ENCODE results near the gene AKAP13.

AKAP13 gene

GRCh38 chr15:85693277-85693676 lies 312.9 kb downstream of the AKAP13 start:
- Histone ChIP-seq H3K4me3 (ENCODE audit: low read depth, low read length) (no peak overlapping the region), H3K9me3 (ENCODE audit: control insufficient read depth, insufficient read depth, low read length) (no peaks in the 10 kb centered on the region), H3K27me3 (ENCODE audit: control insufficient read depth, insufficient read depth, low read length) (no peaks in the 10 kb centered on the region), H3K9ac (ENCODE audit: low read depth, low read length) (no peak overlapping the region), H3K4me1 (ENCODE audit: control insufficient read depth, insufficient read depth, low read length) (peaks cover 19% of the 10 kb centered on the region), H3K36me3 (ENCODE audit: control insufficient read depth, insufficient read depth, low read length) (peaks cover 31% of the 10 kb centered on the region), H3K27ac (ENCODE audit: low read depth, low read length) (no peak overlapping the region)

GRCh38 chr15:85694091-85694490 lies 313.7 kb downstream of the AKAP13 start:
- Histone ChIP-seq H3K36me3 (ENCODE audit: control insufficient read depth, insufficient read depth, low read length) (peaks cover 31% of the 10 kb centered on the region), H3K27me3 (ENCODE audit: control insufficient read depth, insufficient read depth, low read length) (no peaks in the 10 kb centered on the region), H3K27ac (ENCODE audit: low read depth, low read length) (no peak overlapping the region), H3K4me1 (ENCODE audit: control insufficient read depth, insufficient read depth, low read length) (peaks cover 19% of the 10 kb centered on the region), H3K9ac (ENCODE audit: low read depth, low read length) (no peak overlapping the region), H3K4me3 (ENCODE audit: low read depth, low read length) (no peak overlapping the region), H3K9me3 (ENCODE audit: control insufficient read depth, insufficient read depth, low read length) (no peaks in the 10 kb centered on the region)

GRCh38 chr15:85700767-85701166 lies 320.4 kb downstream of the AKAP13 start:
- H3K27ac ChIP-seq (ENCODE audit: low read depth, low read length), result no peak overlapping the region
- no peak overlapping the region for H3K4me3 ChIP-seq (ENCODE audit: low read depth, low read length)
- no peaks in the 10 kb centered on the region for H3K27me3 ChIP-seq (ENCODE audit: control insufficient read depth, insufficient read depth, low read length)
- peaks cover 9% of the 10 kb centered on the region for H3K4me1 ChIP-seq (ENCODE audit: control insufficient read depth, insufficient read depth, low read length)
- H3K9ac ChIP-seq (ENCODE audit: low read depth, low read length), result no peak overlapping the region
- no peaks in the 10 kb centered on the region for H3K9me3 ChIP-seq (ENCODE audit: control insufficient read depth, insufficient read depth, low read length)
- peaks cover 7% of the 10 kb centered on the region for H3K36me3 ChIP-seq (ENCODE audit: control insufficient read depth, insufficient read depth, low read length)

- Histone ChIP-seq H3K27me3 (ENCODE audit: control insufficient read depth, insufficient read depth, low read length) (no peaks in the 10 kb centered on the region), H3K4me1 (ENCODE audit: control insufficient read depth, insufficient read depth, low read length) (peaks cover 13% of the 10 kb centered on the region), H3K9me3 (ENCODE audit: control insufficient read depth, insufficient read depth, low read length) (no peaks in the 10 kb centered on the region), H3K27ac (ENCODE audit: low read depth, low read length) (peak overlapping the region; percentile 57), H3K4me3 (ENCODE audit: low read depth, low read length) (no peak overlapping the region), H3K9ac (ENCODE audit: low read depth, low read length) (no peak overlapping the region), H3K36me3 (ENCODE audit: control insufficient read depth, insufficient read depth, low read length) (no peaks in the 10 kb centered on the region; the same call in 1 of the 2 replicates)
These were observed 322.1 kb downstream of the AKAP13 start for GRCh38 chr15:85702321-85703101.

- H3K4me3 ChIP-seq (ENCODE audit: low read depth, low read length), result no peak overlapping the region
These were observed 323.7 kb downstream of the AKAP13 start for GRCh38 chr15:85704066-85704465.

DNA sequence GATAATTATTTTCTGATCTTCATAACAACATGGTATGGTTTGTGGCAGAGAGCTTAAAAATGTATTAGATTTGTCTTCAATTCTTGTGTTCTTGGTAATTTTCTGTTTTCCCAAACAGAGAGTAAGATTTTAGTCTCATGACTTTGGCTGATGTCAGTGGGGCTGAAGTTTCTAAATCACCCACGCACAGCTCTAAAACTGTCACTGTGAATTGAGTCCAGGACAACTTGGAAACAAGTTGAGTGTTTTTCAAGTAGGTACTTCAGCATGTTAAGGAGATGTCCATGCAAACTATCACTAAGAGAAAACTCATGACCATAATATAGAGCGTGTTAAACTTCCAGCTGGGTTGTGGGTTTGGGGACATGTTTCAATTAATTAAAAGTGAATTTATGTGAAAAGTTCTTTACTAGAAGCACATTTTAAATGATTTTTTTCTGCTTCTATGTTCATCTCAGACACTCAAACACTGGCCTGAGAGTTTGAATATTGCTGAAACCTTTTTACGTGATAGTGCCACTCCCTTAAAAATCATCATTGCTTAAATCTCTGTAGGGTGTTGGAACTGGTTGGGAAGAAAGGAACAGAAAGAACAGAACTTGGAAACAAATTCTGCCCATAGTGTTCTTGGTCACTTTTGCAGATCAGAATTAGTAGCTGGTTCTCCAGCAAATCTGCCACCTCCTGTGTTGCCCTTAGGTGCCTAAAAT lies 324.5 kb downstream of the AKAP13 start:
- Histone ChIP-seq H3K4me1 (ENCODE audit: control insufficient read depth, insufficient read depth, low read length) (peaks cover 13% of the 10 kb centered on the region), H3K9ac (ENCODE audit: low read depth, low read length) (no peak overlapping the region), H3K4me3 (ENCODE audit: low read depth, low read length) (no peak overlapping the region), H3K9me3 (ENCODE audit: control insufficient read depth, insufficient read depth, low read length) (no peaks in the 10 kb centered on the region), H3K36me3 (ENCODE audit: control insufficient read depth, insufficient read depth, low read length) (peaks cover 4% of the 10 kb centered on the region; the same call in 1 of the 2 replicates), H3K27me3 (ENCODE audit: control insufficient read depth, insufficient read depth, low read length) (no peaks in the 10 kb centered on the region), H3K27ac (ENCODE audit: low read depth, low read length) (no peak overlapping the region)

More at GRCh38 chr15:85704066-85704465, 323.7 kb downstream of the AKAP13 start:
- Histone ChIP-seq H3K4me1 (ENCODE audit: control insufficient read depth, insufficient read depth, low read length) (peaks cover 13% of the 10 kb centered on the region), H3K9me3 (ENCODE audit: control insufficient read depth, insufficient read depth, low read length) (no peaks in the 10 kb centered on the region), H3K9ac (ENCODE audit: low read depth, low read length) (no peak overlapping the region), H3K27me3 (ENCODE audit: control insufficient read depth, insufficient read depth, low read length) (no peaks in the 10 kb centered on the region), H3K36me3 (ENCODE audit: control insufficient read depth, insufficient read depth, low read length) (peaks cover 4% of the 10 kb centered on the region; the same call in 1 of the 2 replicates), H3K27ac (ENCODE audit: low read depth, low read length) (no peak overlapping the region)

DNA sequence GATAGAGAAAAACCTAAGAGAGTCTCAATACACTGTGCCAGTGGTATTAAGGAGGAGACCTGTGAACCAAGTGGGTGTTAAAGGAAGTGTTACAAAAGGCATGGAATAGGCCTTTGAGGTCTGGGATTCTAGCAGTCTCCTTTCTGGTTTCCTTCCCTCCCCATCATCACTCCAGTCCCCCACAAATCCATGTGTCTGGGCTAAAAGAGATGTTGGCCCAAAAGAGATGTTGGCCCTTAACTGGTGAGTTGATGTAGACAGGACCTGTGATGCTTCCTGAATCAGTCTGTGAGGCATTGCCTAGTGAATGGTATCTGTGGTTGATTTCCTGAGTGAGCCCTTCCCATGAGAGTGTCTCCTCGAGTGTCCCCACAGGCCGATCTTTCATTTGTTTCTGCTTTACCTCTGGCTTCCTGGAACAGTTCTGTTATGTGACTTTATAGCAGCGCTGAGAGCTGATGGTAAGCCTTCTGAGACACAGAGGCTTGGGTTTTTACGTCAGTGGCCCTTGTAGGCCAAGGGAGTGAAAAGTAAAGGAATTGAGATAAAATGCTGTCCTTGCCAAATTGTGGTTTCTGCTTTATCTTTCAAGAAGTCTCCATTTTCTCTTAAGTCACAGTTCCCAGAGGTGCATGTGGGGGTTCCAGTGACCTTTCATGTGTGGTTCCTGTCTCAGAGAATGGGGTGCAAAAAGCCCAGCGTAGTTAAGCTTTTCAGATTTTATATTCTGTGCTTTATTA lies 326.5 kb downstream of the AKAP13 start:
- Histone ChIP-seq H3K9me3 (ENCODE audit: control insufficient read depth, insufficient read depth, low read length) (no peaks in the 10 kb centered on the region), H3K4me3 (ENCODE audit: low read depth, low read length) (no peak overlapping the region), H3K36me3 (ENCODE audit: control insufficient read depth, insufficient read depth, low read length) (peaks cover 9% of the 10 kb centered on the region; the same call in 1 of the 2 replicates), H3K9ac (ENCODE audit: low read depth, low read length) (0 out of 2 replicates have a peak overlapping the region, but pooled peaks have one; percentile 13), H3K27me3 (ENCODE audit: control insufficient read depth, insufficient read depth, low read length) (no peaks in the 10 kb centered on the region), H3K4me1 (ENCODE audit: control insufficient read depth, insufficient read depth, low read length) (peaks cover 13% of the 10 kb centered on the region), H3K27ac (ENCODE audit: low read depth, low read length) (peak overlapping the region; percentile 39)

- Histone ChIP-seq H3K9me3 (ENCODE audit: control insufficient read depth, insufficient read depth, low read length) (no peaks in the 10 kb centered on the region), H3K27ac (ENCODE audit: low read depth, low read length) (peak overlapping the region; percentile 65), H3K4me3 (ENCODE audit: low read depth, low read length) (no peak overlapping the region), H3K36me3 (ENCODE audit: control insufficient read depth, insufficient read depth, low read length) (peaks cover 9% of the 10 kb centered on the region; the same call in 1 of the 2 replicates), H3K27me3 (ENCODE audit: control insufficient read depth, insufficient read depth, low read length) (no peaks in the 10 kb centered on the region), H3K9ac (ENCODE audit: low read depth, low read length) (no peak overlapping the region), H3K4me1 (ENCODE audit: control insufficient read depth, insufficient read depth, low read length) (peaks cover 6% of the 10 kb centered on the region)
These were observed 327.3 kb downstream of the AKAP13 start for GRCh38 chr15:85707519-85708338.

- H3K36me3 ChIP-seq (ENCODE audit: control insufficient read depth, insufficient read depth, low read length), result peaks cover 9% of the 10 kb centered on the region; the same call in 1 of the 2 replicates
- 0 out of 2 replicates have a peak, but pooled peaks cover 4% of the 10 kb centered on the region for H3K4me1 ChIP-seq (ENCODE audit: control insufficient read depth, insufficient read depth, low read length)
- no peaks in the 10 kb centered on the region for H3K27me3 ChIP-seq (ENCODE audit: control insufficient read depth, insufficient read depth, low read length)
- H3K9me3 ChIP-seq (ENCODE audit: control insufficient read depth, insufficient read depth, low read length), result no peaks in the 10 kb centered on the region
- peak overlapping the region; percentile 65 for H3K27ac ChIP-seq (ENCODE audit: low read depth, low read length)
- H3K4me3 ChIP-seq (ENCODE audit: low read depth, low read length), result no peak overlapping the region
- no peak overlapping the region for H3K9ac ChIP-seq (ENCODE audit: low read depth, low read length)
These were observed 328.1 kb downstream of the AKAP13 start for GRCh38 chr15:85708402-85708941.

DNA sequence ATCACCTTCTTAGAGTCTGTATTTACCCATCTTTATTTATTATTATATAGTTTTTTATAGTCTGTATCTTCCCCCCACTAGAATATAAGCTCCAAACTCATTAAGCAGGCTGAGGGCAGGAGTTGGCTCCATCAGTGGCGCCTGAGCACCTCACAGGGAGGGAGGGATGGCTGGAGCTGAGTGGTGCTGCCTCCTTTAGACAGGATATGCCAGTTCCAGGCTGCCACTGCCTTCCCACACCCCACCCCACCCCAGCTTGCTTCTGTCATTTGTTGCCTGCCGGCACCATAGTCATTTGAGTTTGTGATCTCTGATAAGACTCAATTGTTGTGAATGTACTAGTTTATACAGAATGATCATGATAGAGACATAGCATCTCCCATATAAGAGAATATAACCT lies 328.8 kb downstream of the AKAP13 start:
- Histone ChIP-seq H3K9me3 (ENCODE audit: control insufficient read depth, insufficient read depth, low read length) (no peaks in the 10 kb centered on the region), H3K4me3 (ENCODE audit: low read depth, low read length) (no peak overlapping the region), H3K4me1 (ENCODE audit: control insufficient read depth, insufficient read depth, low read length) (0 out of 2 replicates have a peak, but pooled peaks cover 4% of the 10 kb centered on the region), H3K27me3 (ENCODE audit: control insufficient read depth, insufficient read depth, low read length) (no peaks in the 10 kb centered on the region), H3K9ac (ENCODE audit: low read depth, low read length) (no peak overlapping the region), H3K36me3 (ENCODE audit: control insufficient read depth, insufficient read depth, low read length) (peaks cover 9% of the 10 kb centered on the region; the same call in 1 of the 2 replicates), H3K27ac (ENCODE audit: low read depth, low read length) (no peak overlapping the region)

Measured in HUES48 (cell line).